ENCODE measurements around the gene PMS1. TPM values are rescaled to one million over a fixed set of nuclear protein-coding genes. Genes with fewer than 3 reads are reported as not detected.
"Not testable (repeated sequence)": the region's sequence is repeated elsewhere in the genome, so short reads cannot be mapped to it uniquely, and the experiment has no call there.

PMS1 gene
- 10 to 100 TPM; 39.0 to 61.0 (median 44.8) TPM for polyA plus RNA-seq (ENCODE audit: insufficient read depth in 1 of 5, insufficient read length in 5 of 5, low replicate concordance in 1 of 5)
- long read RNA-seq, donor 1, transcript PMS1-213 (13 exons, 3,225 nt), result major isoform, 5 of 13 reads
- long read RNA-seq, donor 1, partial matches to known transcripts, result 5 of 13 reads
- long read RNA-seq, donor 1, other reads (novel, unspliced or antisense), result 0 of 13 reads
- long read RNA-seq, donor 2, partial matches to known transcripts, result 0 of 4 reads
- long read RNA-seq, donor 2, other reads (novel, unspliced or antisense), result 0 of 4 reads
- long read RNA-seq, donor 3, partial matches to known transcripts, result 0 of 1 reads
- long read RNA-seq, donor 3, other reads (novel, unspliced or antisense), result 0 of 1 reads
- long read RNA-seq, donor 4, partial matches to known transcripts, result 0 of 4 reads
- long read RNA-seq, donor 4, other reads (novel, unspliced or antisense), result 0 of 4 reads
- long read RNA-seq, donor 5, partial matches to known transcripts, result 0 of 4 reads
- long read RNA-seq, donor 5, other reads (novel, unspliced or antisense), result 0 of 4 reads
- long read RNA-seq, donor 6, partial matches to known transcripts, result 5 of 8 reads
- long read RNA-seq, donor 6, other reads (novel, unspliced or antisense), result 0 of 8 reads
- long read RNA-seq, donor 7, partial matches to known transcripts, result 6 of 10 reads
- long read RNA-seq, donor 7, other reads (novel, unspliced or antisense), result 0 of 10 reads
- long read RNA-seq, donor 8, partial matches to known transcripts, result 43 of 63 reads
- long read RNA-seq, donor 8, other reads (novel, unspliced or antisense), result 18 of 63 reads

DNA sequence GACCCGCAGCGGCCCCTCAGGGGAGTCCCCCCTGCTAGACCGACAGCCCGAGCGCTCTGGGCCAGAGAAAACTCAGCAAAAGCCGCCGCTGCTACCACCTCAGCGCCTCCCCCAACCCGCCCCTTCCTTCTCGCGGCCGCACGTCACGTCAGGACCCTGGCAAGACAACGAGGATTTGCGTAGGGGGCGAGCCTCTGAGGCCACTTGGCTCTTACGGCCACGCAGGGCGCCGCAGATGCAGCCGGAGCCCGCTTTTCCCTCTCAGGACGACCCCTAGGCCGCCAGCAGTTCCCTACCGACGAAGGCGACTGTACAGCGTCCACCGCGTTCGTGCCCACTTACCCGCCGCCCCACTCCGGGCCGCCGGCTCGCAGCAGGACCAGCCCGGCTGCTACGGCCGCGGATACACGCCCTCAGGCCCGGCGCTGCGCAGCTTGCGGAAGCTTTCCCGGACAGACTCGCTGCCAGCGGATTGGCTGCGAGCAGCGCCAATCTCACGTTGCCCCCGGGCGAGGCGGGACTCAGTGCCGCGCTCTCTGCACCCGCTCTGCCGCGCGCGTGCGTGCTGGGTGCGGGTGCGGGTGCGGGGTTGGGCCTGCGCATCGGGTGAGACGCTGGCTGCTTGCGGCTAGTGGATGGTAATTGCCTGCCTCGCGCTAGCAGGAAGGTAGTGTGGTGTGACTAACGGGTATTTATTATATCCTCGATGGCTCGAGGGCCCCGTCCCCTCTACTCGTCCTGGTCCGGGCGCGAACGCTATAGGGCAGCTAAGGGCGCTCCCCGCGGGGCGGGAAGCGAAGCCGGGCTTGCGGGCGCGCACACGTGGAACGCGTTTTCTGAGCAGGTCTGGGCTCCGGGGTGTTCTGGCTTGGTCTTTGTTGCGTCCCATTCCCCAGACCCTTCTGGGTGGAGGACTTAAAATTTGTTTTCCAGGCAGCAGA lies at the start of gene PMS1, which contains the start of gene ORMDL1:
Gene PMS1 (plus strand): TSS at position 524 of the 941 bp plus-strand sequence. CDS start 7,360 bp downstream, outside the sequence.
Gene ORMDL1 (minus strand): TSS at position 413 of the 941 bp plus-strand sequence. CDS start 1,744 bp downstream, outside the sequence.
- DNase-seq, result peak; percentile 97 to 98

DNA sequence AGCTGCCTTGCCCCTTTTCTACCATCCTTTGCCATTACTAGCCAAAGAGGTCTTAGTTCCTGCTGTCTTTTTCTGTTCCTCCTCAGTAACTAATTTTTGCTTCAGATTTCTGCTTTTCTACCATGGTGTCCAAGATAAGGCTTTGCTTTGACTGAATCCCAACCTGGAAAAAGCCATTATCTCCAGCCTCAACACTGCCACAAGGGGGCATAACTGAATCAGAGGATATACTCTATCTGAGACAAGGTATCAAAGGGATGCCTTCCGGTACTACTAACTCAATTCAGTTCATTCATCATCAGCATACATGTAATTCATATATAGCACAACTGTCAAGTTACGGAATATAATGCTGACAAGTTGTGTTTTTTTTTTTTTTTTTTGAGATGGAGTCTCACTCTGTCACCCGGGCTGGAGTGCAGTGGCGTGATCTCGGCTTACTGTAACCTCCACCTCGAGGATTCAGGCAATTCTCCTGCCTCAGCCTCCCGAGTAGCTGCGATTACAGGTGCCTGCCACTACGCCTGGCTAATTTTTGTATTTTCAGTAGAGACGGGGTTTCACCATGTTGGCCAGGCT lies 33.1 kb upstream of the PMS1 start:
- DNase-seq, result no peak

DNA sequence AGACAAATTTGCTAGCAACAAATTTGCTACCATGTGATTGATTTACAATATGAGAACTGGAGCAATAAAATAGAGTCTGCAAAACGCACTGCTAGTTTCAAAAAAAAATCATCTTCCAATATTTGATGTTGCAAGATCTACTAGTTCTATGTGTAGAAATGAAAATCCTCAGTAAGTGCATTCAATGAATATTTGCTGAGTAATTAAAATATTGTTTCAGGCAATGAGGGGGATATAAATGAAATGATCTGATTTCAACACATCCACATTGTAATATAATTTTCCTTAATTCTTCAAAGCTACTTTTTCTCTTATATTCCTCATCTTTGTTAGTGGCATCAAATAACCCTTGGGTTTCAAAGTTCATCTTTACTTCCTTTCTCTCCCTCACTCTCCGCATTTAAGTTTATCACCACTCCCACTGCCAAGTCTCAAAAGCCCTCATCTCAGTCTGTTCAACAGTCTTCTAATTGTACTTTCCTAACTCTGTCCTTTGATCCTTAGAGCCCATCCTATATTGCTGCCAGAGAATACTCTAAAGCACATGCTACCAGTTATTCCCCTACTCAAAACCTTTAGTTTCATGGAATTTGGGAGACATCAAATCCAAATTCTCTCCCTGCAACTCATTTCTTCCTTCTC lies 27.8 kb upstream of the PMS1 start:
- no peak for DNase-seq

DNA sequence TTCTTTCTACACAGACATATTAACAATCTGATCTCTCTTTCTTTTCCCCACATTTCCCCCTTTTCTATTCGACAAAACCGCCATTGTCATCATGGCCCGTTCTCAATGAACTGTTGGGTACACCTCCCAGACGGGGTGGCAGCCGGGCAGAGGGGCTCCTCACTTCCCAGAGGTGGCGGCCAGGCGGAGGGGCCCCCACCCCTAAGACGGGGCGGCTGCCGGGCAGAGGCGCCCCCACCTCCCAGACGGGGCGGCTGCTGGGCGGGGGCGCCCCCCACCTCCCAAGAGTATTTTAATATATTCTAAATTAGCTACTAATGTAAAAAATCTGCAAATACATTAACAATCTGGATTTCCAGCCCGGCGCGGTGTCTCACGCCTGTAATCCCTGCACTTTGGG lies 24.1 kb upstream of the PMS1 start:
- not testable (repeated sequence) for DNase-seq

DNA sequence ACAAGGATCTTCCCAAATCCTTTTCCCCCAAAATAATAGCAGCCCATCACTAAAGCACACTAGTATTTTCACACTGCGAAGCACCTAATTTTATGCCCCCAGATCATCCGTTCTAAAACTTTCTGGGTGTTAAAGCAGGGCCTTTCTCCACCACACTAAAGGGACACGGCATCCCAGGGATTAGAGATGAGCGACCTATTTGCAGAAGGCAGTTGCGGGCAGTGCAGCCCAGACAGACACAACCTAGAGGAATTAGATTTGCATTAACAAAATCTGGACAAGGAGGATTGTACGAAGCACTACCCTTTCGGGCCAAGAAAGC lies 22.1 kb upstream of the PMS1 start:
- DNase-seq, result no peak

DNA sequence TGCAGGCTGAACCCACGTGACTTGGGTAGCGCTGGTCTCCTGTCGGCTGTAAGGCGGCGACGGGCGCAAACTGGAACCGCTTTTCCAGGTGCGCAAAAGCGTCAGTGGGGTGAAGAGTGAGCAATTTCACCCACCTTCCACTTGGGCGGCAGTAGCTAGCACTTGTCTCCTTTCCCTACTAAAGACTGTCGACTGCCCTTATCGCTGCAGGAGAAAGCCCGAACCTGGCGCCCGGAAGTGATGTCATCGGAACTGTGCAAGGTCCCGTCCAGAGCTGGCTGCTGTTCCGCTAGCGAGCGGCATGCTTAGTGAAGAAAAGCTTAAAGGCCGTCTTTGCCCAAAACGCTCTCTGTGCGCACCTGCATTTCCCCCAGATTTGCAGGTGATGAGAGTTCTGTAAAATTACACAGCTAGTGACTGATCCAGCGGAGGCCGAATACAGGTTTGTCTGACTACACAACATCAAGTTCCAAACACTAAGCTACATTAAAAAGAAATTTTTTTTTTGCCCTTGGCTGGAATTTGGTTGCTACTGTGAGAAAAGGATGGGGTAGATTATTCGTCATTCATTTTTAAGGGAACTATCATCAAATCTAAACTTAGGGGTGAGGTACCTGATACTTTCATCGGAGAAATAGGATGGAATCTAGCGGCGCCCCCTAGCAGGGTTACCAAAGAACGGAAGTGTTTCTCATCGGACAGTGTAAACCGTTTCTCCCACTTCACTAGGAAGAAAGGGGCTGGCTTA lies 21.5 kb upstream of the PMS1 start, which contains the start of gene OSGEPL1:
Gene OSGEPL1 (minus strand): TSS at position 242 of the 748 bp plus-strand sequence. CDS start 1,152 bp downstream, outside the sequence.
- peak; percentile 93 for DNase-seq

DNA sequence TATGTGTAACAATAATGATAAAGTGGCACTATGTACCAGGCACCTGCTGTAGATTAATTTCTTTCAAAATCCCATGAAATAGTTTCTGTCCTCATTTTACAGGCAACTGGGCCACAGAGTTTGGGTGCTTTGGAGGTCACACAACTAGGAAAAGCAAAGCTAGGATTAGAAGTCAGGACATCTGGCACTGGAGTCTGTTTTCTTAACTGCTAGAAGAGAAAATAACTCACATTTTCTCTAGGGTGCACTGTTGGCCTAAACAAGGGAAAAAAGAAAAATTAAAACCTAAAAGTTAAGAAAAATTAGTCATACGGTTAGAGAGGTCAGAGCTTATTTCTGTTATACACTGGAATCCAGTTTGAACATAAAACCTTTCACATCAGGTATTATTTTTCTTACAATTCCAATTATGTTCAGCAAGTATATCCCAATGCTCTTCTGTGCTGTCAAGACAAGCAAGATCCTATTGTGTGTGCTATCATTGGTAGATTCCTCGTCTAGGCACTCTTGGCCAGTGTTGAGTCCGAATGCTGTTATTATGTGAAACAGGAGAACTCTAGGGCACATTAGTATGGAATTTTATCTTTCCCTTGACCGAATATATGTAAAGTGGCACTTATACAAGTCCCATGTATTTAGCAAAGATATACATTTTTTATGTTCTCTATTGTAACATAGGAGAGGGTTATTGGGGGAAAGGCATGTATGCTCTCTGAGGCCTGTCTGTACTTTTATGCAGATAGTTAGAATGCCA lies 20.2 kb upstream of the PMS1 start:
- no peak for DNase-seq

DNA sequence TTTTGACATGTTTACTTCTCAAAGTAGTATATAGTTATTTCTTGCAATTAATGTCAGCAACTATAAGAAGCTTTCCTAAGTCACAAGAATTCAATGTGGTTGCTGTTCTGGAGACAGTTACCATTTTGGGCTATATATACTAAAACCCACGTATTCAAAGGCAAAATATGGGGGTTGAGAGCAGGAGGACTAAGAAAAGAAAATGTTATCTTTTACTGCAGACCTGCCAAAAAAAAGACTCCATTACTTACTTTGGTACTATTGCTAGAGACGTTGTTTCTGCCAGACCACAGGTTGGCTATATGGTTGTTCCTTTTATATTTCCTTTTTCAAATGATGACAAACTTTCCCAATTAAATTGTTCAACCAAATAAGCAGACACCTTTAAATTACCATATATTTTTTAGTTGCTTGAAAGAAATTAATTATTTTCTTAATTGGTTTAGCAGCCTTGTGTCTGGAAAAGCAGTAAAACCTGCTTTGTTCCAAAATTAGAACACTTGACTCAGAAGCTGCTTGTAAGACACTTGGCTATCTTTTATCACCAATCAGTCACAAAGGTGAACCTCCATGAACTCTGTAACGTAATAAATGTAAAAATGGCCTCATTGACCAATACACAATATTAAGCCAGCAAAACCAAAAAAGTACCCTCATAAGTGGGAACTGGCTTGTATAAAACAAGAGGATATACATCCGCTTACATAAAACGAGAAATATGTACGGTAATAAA lies 13.5 kb upstream of the PMS1 start:
- no peak for DNase-seq

DNA sequence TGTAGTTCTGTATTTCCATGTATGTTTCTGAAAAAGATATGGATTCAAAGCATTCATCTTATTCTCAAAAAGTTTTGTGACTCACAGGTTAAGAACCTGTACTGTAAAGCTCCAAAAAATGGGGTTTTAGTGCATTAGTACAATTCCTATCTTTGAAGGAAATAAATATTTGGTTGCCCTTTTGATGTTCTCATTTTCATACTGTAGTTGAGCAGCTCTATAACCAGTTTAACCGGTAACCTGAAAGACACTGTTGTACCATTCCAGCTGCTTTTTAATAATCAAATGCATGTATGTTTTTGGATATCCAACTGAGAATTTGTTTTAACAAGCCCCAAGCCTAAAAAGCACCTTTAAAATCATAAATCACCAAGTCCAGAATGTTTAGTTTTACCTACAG lies 12.0 kb upstream of the PMS1 start:
- DNase-seq, result no peak

DNA sequence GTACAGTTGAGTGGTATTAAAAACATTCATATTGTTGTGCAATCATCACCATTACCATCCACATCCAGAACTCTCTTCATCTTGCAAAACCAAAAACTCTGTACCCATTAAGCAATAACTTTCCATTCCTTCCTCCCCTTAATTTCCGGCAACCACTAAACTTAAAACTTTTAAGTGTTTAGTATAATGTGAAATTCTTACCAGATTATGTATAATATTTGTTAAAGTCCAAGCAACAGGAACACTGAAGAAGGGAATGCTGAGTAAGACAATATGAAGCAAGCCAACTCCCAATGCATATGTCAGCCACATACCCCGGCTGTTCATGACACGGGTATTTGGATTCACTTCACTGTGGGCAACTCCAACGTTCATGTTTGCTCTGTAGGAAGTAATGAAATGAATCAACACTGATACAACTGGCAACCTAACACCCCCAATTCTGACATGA lies 2.0 kb upstream of the PMS1 start:
- DNase-seq, result no peak

DNA sequence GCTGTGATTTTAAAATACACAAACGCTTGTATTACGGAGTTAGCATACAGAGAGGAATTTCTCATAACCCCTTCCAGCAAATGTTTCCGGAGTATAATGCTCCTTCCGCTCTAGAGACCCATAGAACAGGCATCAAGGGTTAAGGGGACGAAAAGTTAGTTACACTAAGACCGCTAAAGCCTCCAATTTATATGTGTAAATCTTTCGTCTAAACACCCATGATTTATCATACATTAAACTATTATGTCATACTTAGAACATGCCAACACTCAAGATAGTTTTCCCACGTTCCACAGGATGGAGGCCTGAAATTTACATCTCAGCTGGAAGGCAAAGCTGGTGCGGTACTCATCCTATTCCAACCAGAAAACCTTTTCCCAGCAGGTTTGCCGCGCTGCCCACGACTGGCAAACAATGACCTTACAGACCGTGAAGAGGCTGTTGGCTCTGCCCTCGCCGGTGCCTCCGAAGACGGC lies 761 bp upstream of the PMS1 start:
- peak in 1 of 2 donors; percentile 45 for DNase-seq

DNA sequence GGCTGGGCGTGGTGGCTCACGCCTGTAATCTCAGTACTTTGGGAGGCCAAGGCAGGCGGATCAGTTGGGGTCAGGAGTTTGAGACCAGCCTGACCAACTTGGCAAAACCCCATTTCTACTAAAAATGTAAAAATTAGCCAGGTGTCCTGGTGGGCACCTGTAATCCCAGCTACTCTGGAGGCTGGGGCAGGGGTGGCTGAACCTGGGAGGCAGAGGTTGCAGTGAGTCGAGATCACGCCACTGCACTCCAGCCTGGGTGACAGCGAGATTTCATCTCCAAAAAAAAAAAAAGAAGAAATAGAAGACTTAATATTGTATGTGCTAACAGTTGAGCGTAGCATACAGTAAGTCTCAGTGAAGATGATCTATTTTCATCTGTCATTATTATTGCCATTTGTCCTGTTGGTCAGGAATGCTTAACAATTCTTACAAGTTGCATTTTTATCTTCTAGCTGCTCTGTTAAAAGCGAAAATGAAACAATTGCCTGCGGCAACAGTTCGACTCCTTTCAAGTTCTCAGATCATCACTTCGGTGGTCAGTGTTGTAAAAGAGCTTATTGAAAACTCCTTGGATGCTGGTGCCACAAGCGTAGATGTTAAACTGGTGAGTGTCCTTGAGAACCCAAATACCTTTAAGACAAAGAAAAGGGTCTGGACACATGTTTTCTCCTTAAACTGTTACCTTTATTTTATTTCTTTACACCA lies 7.2 kb downstream of the PMS1 start:
- no peak for DNase-seq

DNA sequence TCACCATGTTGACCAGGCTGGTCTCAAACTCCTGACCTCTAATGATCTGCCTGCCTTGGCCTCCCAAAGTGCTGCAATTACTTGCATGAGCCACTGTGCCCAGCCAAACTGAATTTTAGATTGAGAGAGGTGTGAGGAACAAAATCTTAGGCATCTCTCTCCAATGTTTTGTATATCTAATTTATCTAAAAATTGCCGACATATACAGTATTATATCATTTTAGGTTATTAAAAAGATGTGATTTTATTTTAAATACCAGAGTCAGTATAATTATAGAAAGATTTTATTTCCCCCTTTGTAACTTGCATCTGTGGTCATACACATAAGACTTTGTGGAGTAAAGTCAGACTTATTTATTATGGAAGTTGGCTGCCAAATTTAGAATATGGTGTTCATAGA lies 10.1 kb downstream of the PMS1 start:
- DNase-seq, result no peak

DNA sequence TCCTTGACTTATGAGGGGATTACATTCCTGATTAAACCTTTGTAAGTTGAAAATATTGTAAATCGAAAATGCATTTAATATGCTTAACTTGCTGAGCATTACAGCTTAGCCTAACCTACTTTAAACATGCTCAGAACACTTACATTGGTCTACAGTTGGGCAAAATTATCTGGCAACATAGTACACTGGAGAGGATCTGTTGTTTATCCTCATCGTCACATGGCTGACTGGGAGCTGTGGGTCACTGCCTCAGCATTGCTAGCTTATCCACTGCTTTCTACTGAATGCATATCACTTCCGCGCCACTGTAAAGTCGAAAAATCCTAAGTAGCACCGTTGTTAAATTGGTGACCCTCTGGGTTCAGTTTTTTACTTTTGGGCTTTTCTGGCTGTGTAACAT lies 13.7 kb downstream of the PMS1 start:
- DNase-seq, result no peak

DNA sequence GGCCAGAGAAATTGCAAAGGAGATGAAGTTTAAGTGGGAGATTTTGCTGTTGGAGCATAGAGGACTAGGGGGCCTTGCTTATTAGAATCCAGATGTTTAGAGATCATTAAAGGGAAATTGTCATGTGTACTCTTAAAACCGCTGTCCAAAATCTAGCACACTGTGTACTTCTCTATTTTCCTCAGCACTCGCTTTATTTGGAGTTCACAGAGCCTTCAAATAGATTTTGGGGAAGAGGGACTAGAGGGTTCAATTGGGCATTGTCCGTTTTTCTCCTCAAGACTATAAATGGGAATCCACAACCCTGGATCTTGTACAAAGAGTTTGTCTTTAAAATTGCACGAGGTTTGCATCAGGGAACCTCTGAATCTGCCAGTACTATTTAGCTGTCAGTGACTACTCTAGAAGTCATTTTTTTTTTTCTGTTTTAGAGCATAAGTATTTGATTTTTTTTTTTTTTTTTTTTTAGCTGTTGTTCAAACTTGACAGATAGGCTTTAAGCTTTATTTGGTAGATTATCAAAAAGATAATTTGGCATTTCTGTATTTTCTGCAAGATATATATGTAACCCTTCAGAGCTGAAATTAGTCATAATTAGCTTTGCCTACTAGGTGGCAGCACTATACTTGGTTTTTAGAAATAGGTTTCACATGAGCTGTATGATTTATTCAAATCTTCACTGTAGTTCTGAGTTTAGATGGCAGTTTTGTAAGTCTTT lies 14.2 kb downstream of the PMS1 start:
- no peak for DNase-seq

DNA sequence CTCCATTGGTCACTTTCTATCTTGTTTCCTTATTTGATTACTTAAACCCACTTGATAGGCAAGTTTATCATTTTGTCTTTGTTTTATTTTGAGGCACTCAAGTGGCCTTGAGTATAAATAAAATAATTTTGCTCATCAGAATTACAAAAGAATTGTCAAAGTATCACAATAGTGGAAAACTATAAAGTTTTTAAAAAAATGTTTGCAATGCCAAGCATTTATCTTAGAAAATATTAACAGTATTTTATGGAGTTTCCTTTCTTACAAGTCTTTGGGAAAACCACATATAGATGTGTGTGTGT lies 14.7 kb downstream of the PMS1 start:
- no peak for DNase-seq

DNA sequence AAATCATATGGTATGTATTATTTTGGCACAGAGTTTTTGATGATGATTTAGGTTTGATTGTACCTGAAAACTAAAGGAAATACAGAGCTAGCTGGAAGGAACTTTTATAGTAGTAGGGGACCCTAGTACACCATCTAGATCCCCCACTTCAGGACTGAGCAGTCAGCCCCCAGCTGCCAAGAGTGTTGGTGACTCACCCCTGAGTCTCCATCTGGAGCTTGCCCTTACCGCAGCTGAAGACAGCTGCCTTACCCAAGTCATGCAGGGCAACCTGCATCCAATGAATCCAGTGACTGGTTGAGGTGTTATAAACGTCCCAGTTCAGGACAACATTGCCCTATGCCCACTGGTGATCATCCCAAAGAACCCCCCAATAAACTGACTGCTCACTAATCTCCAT lies 15.3 kb downstream of the PMS1 start:
- DNase-seq, result no peak

Measured in right lung (tissue), 10 donors.